ENCODE data around the gene TBC1D25.
"Not testable (repeated sequence)": the region's sequence is repeated elsewhere in the genome, so short reads cannot be mapped to it uniquely, and the experiment has no call there.

Gene TBC1D25

GRCh38 chrX:48555731-48556325 lies 16.3 kb downstream of the TBC1D25 start:
- H3K36me3 ChIP-seq (ENCODE audit: control insufficient read depth in 2 of 2, insufficient read depth in 2 of 2, low read length in 2 of 2): peaks cover 14 to 28% of the 10 kb centered on the region in 2 donors
- H3K4me1 ChIP-seq (ENCODE audit: control insufficient read depth in 2 of 2, insufficient read depth in 2 of 2, low read length in 2 of 2); H3K27ac ChIP-seq (ENCODE audit: low read depth in 2 of 2, low read length in 2 of 2); H3K4me3 ChIP-seq (ENCODE audit: low read length in 2 of 2); H3K27me3 ChIP-seq (ENCODE audit: control insufficient read depth in 2 of 2, insufficient read depth in 2 of 2, low read length in 2 of 2); H3K9me3 ChIP-seq (ENCODE audit: control insufficient read depth in 2 of 2, low read length in 2 of 2); H3K9ac ChIP-seq (ENCODE audit: low read depth in 1 of 2, low read length in 2 of 2): not testable (repeated sequence)

GRCh38 chrX:48558271-48558670 lies 18.8 kb downstream of the TBC1D25 start:
- no peaks in the 10 kb centered on the region for H3K4me1 ChIP-seq (ENCODE audit: control insufficient read depth in 2 of 2, insufficient read depth in 2 of 2, low read length in 2 of 2)
- H3K36me3 ChIP-seq (ENCODE audit: control insufficient read depth in 2 of 2, insufficient read depth in 2 of 2, low read length in 2 of 2): peaks cover 14 to 35% of the 10 kb centered on the region in 2 donors
- peaks cover 2 to 3% of the 10 kb centered on the region in 2 donors for H3K27me3 ChIP-seq (ENCODE audit: control insufficient read depth in 2 of 2, insufficient read depth in 2 of 2, low read length in 2 of 2)
- no peak overlapping the region for H3K27ac ChIP-seq (ENCODE audit: low read depth in 2 of 2, low read length in 2 of 2)
- no peak overlapping the region for H3K4me3 ChIP-seq (ENCODE audit: low read length in 2 of 2)
- H3K9ac ChIP-seq (ENCODE audit: low read depth in 1 of 2, low read length in 2 of 2): no peak overlapping the region
- H3K9me3 ChIP-seq (ENCODE audit: control insufficient read depth in 2 of 2, low read length in 2 of 2): no peaks in the 10 kb centered on the region

- no peaks in the 10 kb centered on the region for H3K9me3 ChIP-seq (ENCODE audit: control insufficient read depth in 2 of 2, low read length in 2 of 2)
- no peak overlapping the region for H3K27ac ChIP-seq (ENCODE audit: low read depth in 2 of 2, low read length in 2 of 2)
- H3K9ac ChIP-seq (ENCODE audit: low read depth in 1 of 2, low read length in 2 of 2): no peak overlapping the region
- no peak overlapping the region for H3K4me3 ChIP-seq (ENCODE audit: low read length in 2 of 2)
- H3K4me1 ChIP-seq (ENCODE audit: control insufficient read depth in 2 of 2, insufficient read depth in 2 of 2, low read length in 2 of 2): no peaks in the 10 kb centered on the region
- peaks cover 14 to 35% of the 10 kb centered on the region in 2 donors for H3K36me3 ChIP-seq (ENCODE audit: control insufficient read depth in 2 of 2, insufficient read depth in 2 of 2, low read length in 2 of 2)
- peaks cover 2 to 3% of the 10 kb centered on the region in 2 donors for H3K27me3 ChIP-seq (ENCODE audit: control insufficient read depth in 2 of 2, insufficient read depth in 2 of 2, low read length in 2 of 2)
Measured at GRCh38 chrX:48559636-48560035, 20.1 kb downstream of the TBC1D25 start.

- Histone ChIP-seq H3K4me1 (ENCODE audit: control insufficient read depth in 2 of 2, insufficient read depth in 2 of 2, low read length in 2 of 2) (no peaks in the 10 kb centered on the region), H3K9me3 (ENCODE audit: control insufficient read depth in 2 of 2, low read length in 2 of 2) (no peaks in the 10 kb centered on the region), H3K27ac (ENCODE audit: low read depth in 2 of 2, low read length in 2 of 2) (no peak overlapping the region), H3K4me3 (ENCODE audit: low read length in 2 of 2) (no peak overlapping the region), H3K27me3 (ENCODE audit: control insufficient read depth in 2 of 2, insufficient read depth in 2 of 2, low read length in 2 of 2) (no peaks in the 10 kb centered on the region), H3K36me3 (ENCODE audit: control insufficient read depth in 2 of 2, insufficient read depth in 2 of 2, low read length in 2 of 2) (peaks cover 11 to 31% of the 10 kb centered on the region in 2 donors), H3K9ac (ENCODE audit: low read depth in 1 of 2, low read length in 2 of 2) (no peak overlapping the region)
Measured at GRCh38 chrX:48560056-48560455, 20.5 kb downstream of the TBC1D25 start.

- Histone ChIP-seq H3K4me1 (ENCODE audit: control insufficient read depth in 2 of 2, insufficient read depth in 2 of 2, low read length in 2 of 2) (no peaks in the 10 kb centered on the region), H3K27ac (ENCODE audit: low read depth in 2 of 2, low read length in 2 of 2) (no peak overlapping the region), H3K4me3 (ENCODE audit: low read length in 2 of 2) (no peak overlapping the region), H3K36me3 (ENCODE audit: control insufficient read depth in 2 of 2, insufficient read depth in 2 of 2, low read length in 2 of 2) (peaks cover 11 to 29% of the 10 kb centered on the region in 2 donors), H3K9me3 (ENCODE audit: control insufficient read depth in 2 of 2, low read length in 2 of 2) (no peaks in the 10 kb centered on the region), H3K9ac (ENCODE audit: low read depth in 1 of 2, low read length in 2 of 2) (no peak overlapping the region), H3K27me3 (ENCODE audit: control insufficient read depth in 2 of 2, insufficient read depth in 2 of 2, low read length in 2 of 2) (no peaks in the 10 kb centered on the region)
Measured at GRCh38 chrX:48560681-48561080, 21.2 kb downstream of the TBC1D25 start.

GRCh38 chrX:48569958-48570357 lies 30.4 kb downstream of the TBC1D25 start:
- Histone ChIP-seq H3K4me1 (ENCODE audit: control insufficient read depth in 2 of 2, insufficient read depth in 2 of 2, low read length in 2 of 2) (no peaks in the 10 kb centered on the region), H3K36me3 (ENCODE audit: control insufficient read depth in 2 of 2, insufficient read depth in 2 of 2, low read length in 2 of 2) (no peaks in the 10 kb centered on the region), H3K9me3 (ENCODE audit: control insufficient read depth in 2 of 2, low read length in 2 of 2) (no peaks in the 10 kb centered on the region), H3K9ac (ENCODE audit: low read depth in 1 of 2, low read length in 2 of 2) (no peak overlapping the region), H3K27ac (ENCODE audit: low read depth in 2 of 2, low read length in 2 of 2) (no peak overlapping the region), H3K4me3 (ENCODE audit: low read length in 2 of 2) (no peak overlapping the region), H3K27me3 (ENCODE audit: control insufficient read depth in 2 of 2, insufficient read depth in 2 of 2, low read length in 2 of 2) (no peaks in the 10 kb centered on the region)

GRCh38 chrX:48573690-48574269 lies 34.3 kb downstream of the TBC1D25 start:
- Histone ChIP-seq H3K27me3 (ENCODE audit: control insufficient read depth in 2 of 2, insufficient read depth in 2 of 2, low read length in 2 of 2) (no peaks in the 10 kb centered on the region), H3K4me3 (ENCODE audit: low read length in 2 of 2) (peak overlapping the region; percentile 80 to 86), H3K4me1 (ENCODE audit: control insufficient read depth in 2 of 2, insufficient read depth in 2 of 2, low read length in 2 of 2) (peaks cover 14 to 15% of the 10 kb centered on the region in 2 donors), H3K9ac (ENCODE audit: low read depth in 1 of 2, low read length in 2 of 2) (peak overlapping the region; percentile 74 to 89), H3K9me3 (ENCODE audit: control insufficient read depth in 2 of 2, low read length in 2 of 2) (no peaks in the 10 kb centered on the region), H3K36me3 (ENCODE audit: control insufficient read depth in 2 of 2, insufficient read depth in 2 of 2, low read length in 2 of 2) (peaks cover 22 to 26% of the 10 kb centered on the region in 2 donors), H3K27ac (ENCODE audit: low read depth in 2 of 2, low read length in 2 of 2) (peak overlapping the region; percentile 98)

- Histone ChIP-seq H3K27ac (ENCODE audit: low read depth in 2 of 2, low read length in 2 of 2) (peak within 1 kb of the TSS; percentile 98), H3K27me3 (ENCODE audit: control insufficient read depth in 2 of 2, insufficient read depth in 2 of 2, low read length in 2 of 2) (no peaks in the 10 kb centered on the region), H3K9me3 (ENCODE audit: control insufficient read depth in 2 of 2, low read length in 2 of 2) (no peaks in the 10 kb centered on the region), H3K4me1 (ENCODE audit: control insufficient read depth in 2 of 2, insufficient read depth in 2 of 2, low read length in 2 of 2) (peaks cover 14 to 15% of the 10 kb centered on the region in 2 donors), H3K36me3 (ENCODE audit: control insufficient read depth in 2 of 2, insufficient read depth in 2 of 2, low read length in 2 of 2) (peaks cover 26% of the 10 kb centered on the region in 2 donors), H3K9ac (ENCODE audit: low read depth in 1 of 2, low read length in 2 of 2) (peak within 1 kb of the TSS; percentile 89 to 92), H3K4me3 (ENCODE audit: low read length in 2 of 2) (peak within 1 kb of the TSS; percentile 80 to 86)
Measured at GRCh38 chrX:48574270-48575266, 35.1 kb downstream of the TBC1D25 start, which contains the start of gene RBM3. RBM3 (plus strand) TSS chrX:48574484; CDS start chrX:48575181, 697 bp downstream.

GRCh38 chrX:48575642-48576041 lies 36.1 kb downstream of the TBC1D25 start:
- H3K9me3 ChIP-seq (ENCODE audit: control insufficient read depth in 2 of 2, low read length in 2 of 2): no peaks in the 10 kb centered on the region
- H3K9ac ChIP-seq (ENCODE audit: low read depth in 1 of 2, low read length in 2 of 2): peak overlapping the region in 1 of 2 donors; percentile 50
- H3K27ac ChIP-seq (ENCODE audit: low read depth in 2 of 2, low read length in 2 of 2): peak overlapping the region; percentile 98

GRCh38 chrX:48576108-48576507 lies 36.6 kb downstream of the TBC1D25 start:
- Histone ChIP-seq H3K36me3 (ENCODE audit: control insufficient read depth in 2 of 2, insufficient read depth in 2 of 2, low read length in 2 of 2) (peaks cover 26 to 27% of the 10 kb centered on the region in 2 donors), H3K27me3 (ENCODE audit: control insufficient read depth in 2 of 2, insufficient read depth in 2 of 2, low read length in 2 of 2) (no peaks in the 10 kb centered on the region), H3K4me3 (ENCODE audit: low read length in 2 of 2) (peak overlapping the region; percentile 32 to 86), H3K9ac (ENCODE audit: low read depth in 1 of 2, low read length in 2 of 2) (no peak overlapping the region), H3K4me1 (ENCODE audit: control insufficient read depth in 2 of 2, insufficient read depth in 2 of 2, low read length in 2 of 2) (peaks cover 14 to 15% of the 10 kb centered on the region in 2 donors), H3K9me3 (ENCODE audit: control insufficient read depth in 2 of 2, low read length in 2 of 2) (no peaks in the 10 kb centered on the region), H3K27ac (ENCODE audit: low read depth in 2 of 2, low read length in 2 of 2) (no peak overlapping the region)

More at GRCh38 chrX:48575642-48576041, 36.1 kb downstream of the TBC1D25 start:
- Histone ChIP-seq H3K4me3 (ENCODE audit: low read length in 2 of 2) (peak overlapping the region; percentile 80 to 86), H3K27me3 (ENCODE audit: control insufficient read depth in 2 of 2, insufficient read depth in 2 of 2, low read length in 2 of 2) (no peaks in the 10 kb centered on the region), H3K36me3 (ENCODE audit: control insufficient read depth in 2 of 2, insufficient read depth in 2 of 2, low read length in 2 of 2) (peaks cover 26 to 27% of the 10 kb centered on the region in 2 donors), H3K4me1 (ENCODE audit: control insufficient read depth in 2 of 2, insufficient read depth in 2 of 2, low read length in 2 of 2) (peaks cover 14 to 15% of the 10 kb centered on the region in 2 donors)
